ENCODE data around the gene NHLRC2. TPM values are rescaled to one million over a fixed set of nuclear protein-coding genes. Genes with fewer than 3 reads are reported as not detected.

NHLRC2 gene
- total and polyA plus RNA-seq, 2 of the 13 experiments (the other 11 are each of a cell fraction or from before 2014, with no cell fraction given): 7.6 to 12.7 TPM

- no peak for TF ChIP-seq NFAT5 (CRISPR knock-in tag; IDR thresholded peaks at IDR 0.05)
- no peak for TF ChIP-seq TEF (CRISPR knock-in tag; IDR thresholded peaks at IDR 0.05)
- no peak for TF ChIP-seq RNF2 (conservative IDR thresholded peaks at IDR 0.05; ENCODE audit: low read depth)
- no peak for TF ChIP-seq ZNF784 (CRISPR knock-in tag; IDR thresholded peaks at IDR 0.05; ENCODE audit: borderline replicate concordance)
- TF ChIP-seq BRD4 (CRISPR knock-in tag; IDR thresholded peaks at IDR 0.05): no peak
- no peak for TF ChIP-seq ZNF724P (CRISPR knock-in tag; IDR thresholded peaks at IDR 0.05; ENCODE audit: borderline replicate concordance)
- TF ChIP-seq ZBTB8A (CRISPR knock-in tag; IDR thresholded peaks at IDR 0.05; ENCODE audit: borderline replicate concordance, low read depth): no peak
- TF ChIP-seq CENPBD1 (CRISPR knock-in tag; IDR thresholded peaks at IDR 0.05; ENCODE audit: borderline replicate concordance, low read depth): no peak
- no peak for TF ChIP-seq AGO1 (IDR thresholded peaks at IDR 0.05; ENCODE audit: low read depth, low read length, poor library complexity, severe bottlenecking)
Observed at GRCh38 chr10:113843972-113844485, 10.4 kb upstream of the NHLRC2 start (continued).
